ENCODE measurements around the gene ACE. TPM values are rescaled to one million over a fixed set of nuclear protein-coding genes. Genes with fewer than 3 reads are reported as not detected.
A peak's percentile ranks its signal among the peaks of the same experiment; 100 is the strongest.

The ACE gene
- 10 to 100 TPM in 1 of 3 donors, 1 to 10 TPM in 2; 2.6 to 13.9 (median 9.1) TPM for total RNA-seq

- H3K4me3 ChIP-seq, result peak within 1 kb of the TSS; percentile 53 to 77 (median 59)
- H3K36me3 ChIP-seq, result no peaks in the 10 kb centered on the region
- H3K9me3 ChIP-seq, result no peaks in the 10 kb centered on the region
- peak within 1 kb of the TSS; percentile 39 to 58 for H3K27ac ChIP-seq
- peaks cover 7 to 13% of the 10 kb centered on the region in 2 donors for H3K4me1 ChIP-seq
- TF ChIP-seq CTCF (IDR thresholded peaks at IDR 0.05) (no peak), POLR2AphosphoS5 (IDR thresholded peaks at IDR 0.05) (no peak), POLR2A (IDR thresholded peaks at IDR 0.05) (no peak)
- H3K27me3 ChIP-seq, result peaks cover 0 to 3% of the 10 kb centered on the region in 2 donors
- intact Hi-C loops (cut with DNase I; ENCODE audit: low total_unique reads), result no loop called here
- no peak for DNase-seq (ENCODE audit: low spot score in 2 of 2)
Measured at GRCh38 chr17:63476854-63477479, at the start of gene ACE. ACE (plus strand) TSS chr17:63477061; CDS start chr17:63477095, 34 bp downstream.

- Histone ChIP-seq H3K9me3 (no peaks in the 10 kb centered on the region), H3K27me3 (no peaks in the 10 kb centered on the region), H3K27ac (no peak overlapping the region), H3K36me3 (no peaks in the 10 kb centered on the region), H3K4me1 (peaks cover under 1 to 5% of the 10 kb centered on the region in 2 donors), H3K4me3 (no peak overlapping the region)
- no peak for DNase-seq (ENCODE audit: low spot score in 2 of 2)
- TF ChIP-seq POLR2A (IDR thresholded peaks at IDR 0.05), result no peak
- TF ChIP-seq POLR2AphosphoS5 (IDR thresholded peaks at IDR 0.05), result no peak
- no peak for TF ChIP-seq CTCF (IDR thresholded peaks at IDR 0.05)
- intact Hi-C loops (cut with DNase I; ENCODE audit: low total_unique reads), result loop anchor here (10.0 kb wide), 1 partner anchor 185 kb away; no protein-coding TSS in a partner anchor
Measured at GRCh38 chr17:63429766-63430165, 47.1 kb upstream of the ACE start.

GRCh38 chr17:63430223-63430622, 46.6 kb upstream of the ACE start:
- Histone ChIP-seq H3K27me3 (no peaks in the 10 kb centered on the region), H3K4me3 (no peak overlapping the region), H3K4me1 (peaks cover 4 to 8% of the 10 kb centered on the region in 2 donors), H3K9me3 (no peaks in the 10 kb centered on the region), H3K27ac (no peak overlapping the region), H3K36me3 (no peaks in the 10 kb centered on the region)
- no peak for TF ChIP-seq CTCF (IDR thresholded peaks at IDR 0.05)
- no peak for TF ChIP-seq POLR2A (IDR thresholded peaks at IDR 0.05)
- TF ChIP-seq POLR2AphosphoS5 (IDR thresholded peaks at IDR 0.05), result no peak
- intact Hi-C loops (cut with DNase I; ENCODE audit: low total_unique reads), result no loop called here
- DNase-seq (ENCODE audit: low spot score in 2 of 2), result no peak

GRCh38 chr17:63431618-63431938, 45.3 kb upstream of the ACE start:
- H3K4me1 ChIP-seq, result peaks cover 6 to 22% of the 10 kb centered on the region in 2 donors
- no peak for TF ChIP-seq POLR2A (IDR thresholded peaks at IDR 0.05)
- no peak for TF ChIP-seq CTCF (IDR thresholded peaks at IDR 0.05)
- no peak for TF ChIP-seq POLR2AphosphoS5 (IDR thresholded peaks at IDR 0.05)
- H3K27me3 ChIP-seq, result no peaks in the 10 kb centered on the region
- intact Hi-C loops (cut with DNase I; ENCODE audit: low total_unique reads), result no loop called here
- H3K36me3 ChIP-seq, result no peaks in the 10 kb centered on the region
- H3K27ac ChIP-seq, result peak overlapping the region in 1 of 2 donors; percentile 52
- no peak overlapping the region for H3K4me3 ChIP-seq
- no peaks in the 10 kb centered on the region for H3K9me3 ChIP-seq
- DNase-seq (ENCODE audit: low spot score in 2 of 2), result no peak

- intact Hi-C loops (cut with DNase I; ENCODE audit: low total_unique reads), result no loop called here
- Histone ChIP-seq H3K9me3 (no peaks in the 10 kb centered on the region), H3K27me3 (no peaks in the 10 kb centered on the region), H3K4me1 (peaks cover 11 to 28% of the 10 kb centered on the region in 2 donors), H3K27ac (peak overlapping the region; percentile 78 to 82), H3K36me3 (no peaks in the 10 kb centered on the region), H3K4me3 (no peak overlapping the region)
- TF ChIP-seq POLR2A (IDR thresholded peaks at IDR 0.05) (no peak), CTCF (IDR thresholded peaks at IDR 0.05) (no peak), POLR2AphosphoS5 (IDR thresholded peaks at IDR 0.05) (no peak)
- no peak for DNase-seq (ENCODE audit: low spot score in 2 of 2)
Measured at GRCh38 chr17:63431939-63432804, 44.7 kb upstream of the ACE start.

Measured in breast epithelium (tissue), 4 donors.